Panc1 (cell line): Measurements from ENCODE around the gene TERT. TPM values are rescaled to one million over a fixed set of nuclear protein-coding genes. Genes with fewer than 3 reads are reported as not detected.
"Not testable (repeated sequence)": the region's sequence is repeated elsewhere in the genome, so short reads cannot be mapped to it uniquely, and the experiment has no call there.

ENCODE experiments used
- ATAC-seq: fragments of 200-7000 bp; cut with Tn5 transposase; 2 replicates; pipeline ENCODE4 v1.9.1; 2020; ENCODE audit warnings: mild to moderate bottlenecking, moderate library complexity
- BruUV-seq: library from RNA; stranded (reverse); fragments of 400-500 nt; replicated peaks from 2 replicates; lab custom pipeline; 2021; lab: Mats Ljungman, UMichigan
- CTCF ChIA-PET: fragments of 300-600 bp; sonication (Branson Sonifier 250); formaldehyde crosslinking; loops from one replicate; lab custom pipeline; 2022; ENCODE audit warnings: antibody characterized with exemption; lab: Charles Lee
- POLR2A ChIA-PET: fragments of 300-600 bp; sonication (Branson Sonifier 250); formaldehyde crosslinking; loops from one replicate; lab custom pipeline; 2022; ENCODE audit warnings: antibody characterized with exemption; lab: Charles Lee
- DNase-seq: peaks from one replicate; pipeline ENCODE4 v3.0.0-alpha.2; 2010; ENCODE audit warnings: low read depth, low spot score
- H3K27ac ChIP-seq: 2 replicates; pipeline ENCODE4 v1.5.1; 2011; ENCODE audit warnings: mild to moderate bottlenecking, low read length, inconsistent platforms
- H3K27me3 ChIP-seq: fragments of 200-500 bp; sonication (Bioruptor generic); 2 replicates; pipeline ENCODE4 v1.6.0; 2014; ENCODE audit warnings: low read length, inconsistent platforms; ENCODE audit not compliant: control insufficient read depth, insufficient read depth
- H3K36me3 ChIP-seq: fragments of 200-500 bp; sonication (Bioruptor generic); 2 replicates; pipeline ENCODE4 v1.5.1; 2014; ENCODE audit warnings: inconsistent platforms, mild to moderate bottlenecking, low read length, moderate library complexity; ENCODE audit not compliant: control insufficient read depth, insufficient read depth
- H3K4me1 ChIP-seq: 2 replicates; pipeline ENCODE4 v1.5.1; 2011; ENCODE audit warnings: inconsistent platforms, mild to moderate bottlenecking, low read length, moderate library complexity; ENCODE audit not compliant: control insufficient read depth, insufficient read depth
- H3K4me3 ChIP-seq, 2 experiments: 2 replicates each; pipeline ENCODE4 v1.5.1; 2011 to 2012; ENCODE audit warnings: low read depth in 2 of 2, low read length in 2 of 2, mild to moderate bottlenecking in 2 of 2, inconsistent platforms in 1 of 2, moderate library complexity in 1 of 2
- H3K9me3 ChIP-seq: fragments of 200-500 bp; sonication (Bioruptor generic); 2 replicates; pipeline ENCODE4 v1.5.1; 2014; ENCODE audit warnings: low read depth, mild to moderate bottlenecking, inconsistent platforms, low read length, moderate library complexity; ENCODE audit not compliant: control insufficient read depth, insufficient read depth
- CTCF ChIP-seq: fragments of 450-650 bp; IDR thresholded peaks from 2 replicates; pipeline ENCODE4 v1.5.1; 2017; ENCODE audit warnings: mild to moderate bottlenecking
- POLR2AphosphoS5 ChIP-seq: IDR thresholded peaks from 2 replicates; pipeline ENCODE4 v1.6.1; 2012; ENCODE audit warnings: mild to moderate bottlenecking, low read depth, low read length, moderate library complexity
- SIN3A ChIP-seq: IDR thresholded peaks from 2 replicates; pipeline ENCODE4 v1.6.1; 2012; ENCODE audit warnings: low read depth, mild to moderate bottlenecking, low read length, moderate library complexity, borderline replicate concordance; ENCODE audit not compliant: insufficient read depth
- TCF7L2 ChIP-seq: IDR thresholded peaks from 2 replicates; pipeline ENCODE4 v1.6.1; 2011; ENCODE audit warnings: mild to moderate bottlenecking, low read depth, low read length, inconsistent platforms
- in situ Hi-C: cut with HindIII; loops from 2 replicates; pipeline ENCODE4 v1.10.0; 2016; ENCODE audit warnings: low sequenced_read_pairs, low pct_unique_long_range_greater_than_20kb
- intact Hi-C: fragments of 100-400 bp; cut with micrococcal nuclease; formaldehyde crosslinking; loops from one replicate; pipeline ENCODE4 v1.10.0; 2022; ENCODE audit not compliant: unreplicated experiment
- total RNA-seq: library from RNA; stranded (reverse); gene quantifications from one replicate; pipeline ENCODE4 v1.2.1, GENCODE V29; 2021; ENCODE audit not compliant: unreplicated experiment
- TF ChIP-seq, protein P1 (sequence below), 2 experiments: IDR thresholded peaks; 2 replicates each; pipeline ENCODE4 v1.6.1; 2011 to 2012; ENCODE audit warnings: low read depth in 2 of 2, control low read depth in 1 of 2, low read length in 1 of 2, mild to moderate bottlenecking in 1 of 2, moderate library complexity in 1 of 2; ENCODE audit not compliant: insufficient read depth in 1 of 2

TERT gene
- total RNA-seq, 1 experiment from 2014 or later: 8.9 TPM

- intact Hi-C loops (no loop called here), in situ Hi-C loops (no loop called here)
- H3K27me3 ChIP-seq: no peaks in the 10 kb centered on the region
- no peak overlapping the region for H3K4me3 ChIP-seq
- POLR2A ChIA-PET: no interaction called here
- no peaks in the 10 kb centered on the region for H3K36me3 ChIP-seq
- H3K4me1 ChIP-seq: no peaks in the 10 kb centered on the region
- ATAC-seq (no peak), DNase-seq (no peak)
- CTCF ChIA-PET: interaction anchor here (0.6 kb wide), 1 partner anchor 84 kb away, joined by 3 read pairs; no protein-coding TSS in a partner anchor
- no TSS peak for BruUV-seq
- TF ChIP-seq SIN3A (no peak), POLR2AphosphoS5 (no peak), TCF7L2 (no peak), CTCF (no peak)
- TF ChIP-seq, protein P1, sequence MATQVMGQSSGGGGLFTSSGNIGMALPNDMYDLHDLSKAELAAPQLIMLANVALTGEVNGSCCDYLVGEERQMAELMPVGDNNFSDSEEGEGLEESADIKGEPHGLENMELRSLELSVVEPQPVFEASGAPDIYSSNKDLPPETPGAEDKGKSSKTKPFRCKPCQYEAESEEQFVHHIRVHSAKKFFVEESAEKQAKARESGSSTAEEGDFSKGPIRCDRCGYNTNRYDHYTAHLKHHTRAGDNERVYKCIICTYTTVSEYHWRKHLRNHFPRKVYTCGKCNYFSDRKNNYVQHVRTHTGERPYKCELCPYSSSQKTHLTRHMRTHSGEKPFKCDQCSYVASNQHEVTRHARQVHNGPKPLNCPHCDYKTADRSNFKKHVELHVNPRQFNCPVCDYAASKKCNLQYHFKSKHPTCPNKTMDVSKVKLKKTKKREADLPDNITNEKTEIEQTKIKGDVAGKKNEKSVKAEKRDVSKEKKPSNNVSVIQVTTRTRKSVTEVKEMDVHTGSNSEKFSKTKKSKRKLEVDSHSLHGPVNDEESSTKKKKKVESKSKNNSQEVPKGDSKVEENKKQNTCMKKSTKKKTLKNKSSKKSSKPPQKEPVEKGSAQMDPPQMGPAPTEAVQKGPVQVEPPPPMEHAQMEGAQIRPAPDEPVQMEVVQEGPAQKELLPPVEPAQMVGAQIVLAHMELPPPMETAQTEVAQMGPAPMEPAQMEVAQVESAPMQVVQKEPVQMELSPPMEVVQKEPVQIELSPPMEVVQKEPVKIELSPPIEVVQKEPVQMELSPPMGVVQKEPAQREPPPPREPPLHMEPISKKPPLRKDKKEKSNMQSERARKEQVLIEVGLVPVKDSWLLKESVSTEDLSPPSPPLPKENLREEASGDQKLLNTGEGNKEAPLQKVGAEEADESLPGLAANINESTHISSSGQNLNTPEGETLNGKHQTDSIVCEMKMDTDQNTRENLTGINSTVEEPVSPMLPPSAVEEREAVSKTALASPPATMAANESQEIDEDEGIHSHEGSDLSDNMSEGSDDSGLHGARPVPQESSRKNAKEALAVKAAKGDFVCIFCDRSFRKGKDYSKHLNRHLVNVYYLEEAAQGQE (IDR thresholded peaks at IDR 0.05; ENCODE audit: insufficient read depth in 1 of 2, low read depth in 2 of 2, low read length in 1 of 2): no peak
- no peaks in the 10 kb centered on the region for H3K9me3 ChIP-seq
- H3K27ac ChIP-seq: no peak overlapping the region
Measured at GRCh38 chr5:1292139-1292538, 2.7 kb downstream of the TERT start.

DNA sequence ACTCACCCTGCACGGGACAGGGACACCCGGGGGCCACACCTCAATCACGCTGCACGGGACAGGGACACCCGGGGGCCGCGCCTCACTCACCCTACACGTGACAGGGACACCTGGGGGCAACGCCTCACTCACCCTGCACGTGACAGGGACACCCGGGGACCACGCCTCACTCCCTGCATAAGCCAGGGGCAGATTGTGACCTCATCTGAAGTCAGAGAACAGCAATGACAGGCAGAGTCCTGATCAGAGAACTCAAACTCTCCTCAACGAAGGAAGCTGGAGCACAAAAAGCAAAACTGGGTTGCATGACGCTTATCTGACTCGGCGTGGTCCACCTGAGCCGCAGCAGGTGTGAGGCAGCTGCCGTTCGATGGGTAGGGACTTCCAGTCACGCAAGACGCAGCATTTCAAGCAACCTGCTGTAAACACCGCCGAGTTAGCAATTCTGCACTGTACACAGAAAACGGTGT, 3.2 kb downstream of the TERT start:
- Histone ChIP-seq H3K27me3 (no peaks in the 10 kb centered on the region), H3K4me1 (no peaks in the 10 kb centered on the region), H3K9me3 (no peaks in the 10 kb centered on the region), H3K27ac (no peak overlapping the region), H3K4me3 (no peak overlapping the region), H3K36me3 (no peaks in the 10 kb centered on the region)
- in situ Hi-C loops (no loop called here), intact Hi-C loops (no loop called here)
- TF ChIP-seq, protein P1 (IDR thresholded peaks at IDR 0.05; ENCODE audit: insufficient read depth in 1 of 2, low read depth in 2 of 2, low read length in 1 of 2): no peak
- TF ChIP-seq SIN3A (no peak), CTCF (no peak), POLR2AphosphoS5 (no peak), TCF7L2 (no peak)
- no peak for DNase-seq
- ATAC-seq: no peak
- POLR2A ChIA-PET: no interaction called here
- BruUV-seq: no TSS peak
- CTCF ChIA-PET: no interaction called here

DNA sequence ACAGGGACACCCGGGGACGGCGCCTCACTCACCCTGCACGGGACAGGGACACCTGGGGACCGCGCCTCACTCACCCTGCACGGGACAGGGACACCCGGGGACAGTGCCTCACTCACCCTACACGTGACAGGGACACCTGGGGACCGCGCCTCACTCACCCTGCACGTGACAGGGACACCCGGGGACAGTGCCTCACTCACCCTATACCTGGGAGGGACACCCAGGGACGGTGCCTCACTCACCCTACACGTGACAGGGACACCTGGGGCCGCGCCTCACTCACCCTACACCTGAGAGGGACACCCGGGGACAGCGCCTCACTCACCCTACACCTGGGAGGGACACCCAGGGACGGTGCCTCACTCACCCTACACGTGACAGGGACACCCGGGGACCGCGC, 3.9 kb downstream of the TERT start:
- BruUV-seq, H3K4me3 ChIP-seq, intact Hi-C loops, POLR2A ChIA-PET, H3K27me3 ChIP-seq, H3K9me3 ChIP-seq, DNase-seq, in situ Hi-C loops, ATAC-seq, H3K27ac ChIP-seq, CTCF ChIA-PET, H3K36me3 ChIP-seq, H3K4me1 ChIP-seq: not testable (repeated sequence)
